ENCODE results near the gene TNNT2.

TNNT2 gene

GRCh38 chr1:201401700-201402099, 24.2 kb upstream of the TNNT2 start:
- no peak for DNase-seq

GRCh38 chr1:201400852-201401230, 23.4 kb upstream of the TNNT2 start:
- DNase-seq = no peak

GRCh38 chr1:201400212-201400851, 22.9 kb upstream of the TNNT2 start:
- DNase-seq = no peak

GRCh38 chr1:201399352-201400126, 22.1 kb upstream of the TNNT2 start:
- no peak for DNase-seq

- DNase-seq = no peak
Measured at GRCh38 chr1:201399018-201399351, 21.5 kb upstream of the TNNT2 start, which contains the start of gene LAD1. Gene LAD1, minus strand, starts transcription at chr1:201399324. Its CDS starts 18 bp downstream, at chr1:201399306.

GRCh38 chr1:201397675-201398074, 20.2 kb upstream of the TNNT2 start:
- DNase-seq = no peak

- DNase-seq = no peak
Measured at GRCh38 chr1:201396861-201397464, 19.5 kb upstream of the TNNT2 start.

GRCh38 chr1:201395936-201396335, 18.5 kb upstream of the TNNT2 start:
- DNase-seq = no peak

GRCh38 chr1:201394591-201394990, 17.1 kb upstream of the TNNT2 start:
- DNase-seq = no peak

GRCh38 chr1:201393076-201393475, 15.6 kb upstream of the TNNT2 start:
- no peak for DNase-seq

- DNase-seq = no peak
Measured at GRCh38 chr1:201391651-201392511, 14.4 kb upstream of the TNNT2 start.

GRCh38 chr1:201391225-201391624, 13.7 kb upstream of the TNNT2 start:
- DNase-seq = no peak

GRCh38 chr1:201389051-201389450, 11.6 kb upstream of the TNNT2 start:
- DNase-seq = no peak

- no peak for DNase-seq
Measured at GRCh38 chr1:201386208-201386607, 8.7 kb upstream of the TNNT2 start.

- DNase-seq = peak; percentile 65
Measured at GRCh38 chr1:201385299-201385891, 7.9 kb upstream of the TNNT2 start.

GRCh38 chr1:201384406-201384782, 6.9 kb upstream of the TNNT2 start:
- DNase-seq = no peak

GRCh38 chr1:201383647-201384405, 6.3 kb upstream of the TNNT2 start:
- DNase-seq = no peak

- no peak for DNase-seq
Measured at GRCh38 chr1:201381130-201381529, 3.6 kb upstream of the TNNT2 start.

- DNase-seq = no peak
Measured at GRCh38 chr1:201379733-201380242, 2.3 kb upstream of the TNNT2 start.

- DNase-seq = no peak
Measured at GRCh38 chr1:201378804-201379203, 1.3 kb upstream of the TNNT2 start.

- DNase-seq = no peak
Measured at GRCh38 chr1:201376464-201377374, 761 bp downstream of the TNNT2 start.

Data from activated CD8-positive, alpha-beta memory T cell treated with anti-CD3 and anti-CD28 coated beads for 24 hours (primary cell).